HG03097 (cell line): ENCODE measurements around the gene GAPVD1.
A peak's percentile ranks its signal among the peaks of the same experiment; 100 is the strongest.
"Not testable (repeated sequence)": the region's sequence is repeated elsewhere in the genome, so short reads cannot be mapped to it uniquely, and the experiment has no call there.

Experiments
- ATAC-seq: cut with Tn5 transposase; IDR thresholded peaks from one replicate; pipeline ENCODE4 v1.9.1; 2021; ENCODE audit not compliant: unreplicated experiment, low FRiP score

The GAPVD1 gene

GRCh38 chr9:125304273-125304672 is 42.6 kb downstream of the GAPVD1 start:
- no peak for ATAC-seq

GRCh38 chr9:125312411-125312810 is 50.8 kb downstream of the GAPVD1 start:
- ATAC-seq, result no peak

- ATAC-seq, result not testable (repeated sequence)
Measured at GRCh38 chr9:125316359-125316758, 54.7 kb downstream of the GAPVD1 start.

- ATAC-seq, result no peak
Measured at GRCh38 chr9:125317704-125318103, 56.1 kb downstream of the GAPVD1 start.

- no peak for ATAC-seq
Measured at GRCh38 chr9:125321496-125321895, 59.9 kb downstream of the GAPVD1 start.

GRCh38 chr9:125323615-125324014 is 62.0 kb downstream of the GAPVD1 start:
- ATAC-seq, result no peak

GRCh38 chr9:125325826-125326225 is 64.2 kb downstream of the GAPVD1 start:
- no peak for ATAC-seq

- ATAC-seq, result no peak
Measured at GRCh38 chr9:125329978-125330377, 68.4 kb downstream of the GAPVD1 start.

- no peak for ATAC-seq
Measured at GRCh38 chr9:125330587-125330986, 69.0 kb downstream of the GAPVD1 start.

GRCh38 chr9:125332527-125332926 is 70.9 kb downstream of the GAPVD1 start:
- ATAC-seq, result peak; percentile 81

- ATAC-seq, result no peak
Measured at GRCh38 chr9:125337236-125337635, 75.6 kb downstream of the GAPVD1 start.

- ATAC-seq, result no peak
Measured at GRCh38 chr9:125338929-125339328, 77.3 kb downstream of the GAPVD1 start.

- ATAC-seq, result no peak
Measured at GRCh38 chr9:125341566-125341965, 79.9 kb downstream of the GAPVD1 start.

GRCh38 chr9:125343518-125344275 is 82.1 kb downstream of the GAPVD1 start:
- no peak for ATAC-seq

GRCh38 chr9:125346080-125346732 is 84.6 kb downstream of the GAPVD1 start:
- no peak for ATAC-seq

GRCh38 chr9:125355601-125356000 is 94.0 kb downstream of the GAPVD1 start:
- ATAC-seq, result no peak

GRCh38 chr9:125356032-125356431 is 94.4 kb downstream of the GAPVD1 start:
- no peak for ATAC-seq

GRCh38 chr9:125359011-125359410 is 97.4 kb downstream of the GAPVD1 start:
- ATAC-seq, result no peak

- ATAC-seq, result no peak
Measured at GRCh38 chr9:125360601-125361000, 99.0 kb downstream of the GAPVD1 start.

GRCh38 chr9:125361837-125362531 is 100.4 kb downstream of the GAPVD1 start:
- no peak for ATAC-seq

- ATAC-seq, result no peak
Measured at GRCh38 chr9:125366676-125367075, 105.0 kb downstream of the GAPVD1 start.

GRCh38 chr9:125370786-125371185 is 109.2 kb downstream of the GAPVD1 start:
- ATAC-seq, result no peak
